ENCODE data around the gene PRRT1.

DNA sequence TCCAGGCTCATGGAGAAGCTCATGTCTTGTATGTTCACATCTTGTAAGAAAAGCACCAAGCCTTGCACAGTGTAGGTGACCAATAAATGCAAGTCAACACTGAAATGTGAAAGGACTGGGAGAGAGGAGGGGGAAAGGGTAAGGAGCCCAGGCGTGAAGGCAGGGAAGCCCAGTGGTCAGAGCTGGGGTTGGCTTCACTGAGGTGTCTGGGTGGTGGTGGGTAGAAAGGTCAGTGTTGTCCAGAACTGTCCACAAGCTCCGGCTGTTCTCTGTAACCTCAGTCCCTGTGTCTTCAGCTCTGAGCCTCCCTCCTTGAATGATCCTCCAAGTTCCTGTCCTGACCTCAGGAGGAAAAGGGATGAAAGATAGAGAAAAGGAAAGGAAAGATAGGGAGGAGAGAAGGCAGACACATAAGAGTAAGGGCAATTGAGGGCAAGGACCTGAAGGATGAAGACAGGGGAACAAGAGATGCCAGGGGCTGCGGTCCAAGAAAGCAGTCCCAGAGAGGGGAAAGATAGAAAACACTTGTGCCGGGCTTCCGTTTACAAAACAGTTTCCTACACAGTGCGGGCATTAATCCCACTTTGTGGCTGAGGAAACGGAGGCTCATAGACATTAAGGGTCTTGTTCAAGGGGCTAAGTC, 40.2 kb downstream of the PRRT1 start:
- TF ChIP-seq SP1 (IDR thresholded peaks at IDR 0.05), result no peak
- no peak for TF ChIP-seq BHLHE40 (IDR thresholded peaks at IDR 0.05; ENCODE audit: borderline replicate concordance)
- no peak for TF ChIP-seq HDGF (IDR thresholded peaks at IDR 0.05; ENCODE audit: borderline replicate concordance)
- TF ChIP-seq, protein P1, sequence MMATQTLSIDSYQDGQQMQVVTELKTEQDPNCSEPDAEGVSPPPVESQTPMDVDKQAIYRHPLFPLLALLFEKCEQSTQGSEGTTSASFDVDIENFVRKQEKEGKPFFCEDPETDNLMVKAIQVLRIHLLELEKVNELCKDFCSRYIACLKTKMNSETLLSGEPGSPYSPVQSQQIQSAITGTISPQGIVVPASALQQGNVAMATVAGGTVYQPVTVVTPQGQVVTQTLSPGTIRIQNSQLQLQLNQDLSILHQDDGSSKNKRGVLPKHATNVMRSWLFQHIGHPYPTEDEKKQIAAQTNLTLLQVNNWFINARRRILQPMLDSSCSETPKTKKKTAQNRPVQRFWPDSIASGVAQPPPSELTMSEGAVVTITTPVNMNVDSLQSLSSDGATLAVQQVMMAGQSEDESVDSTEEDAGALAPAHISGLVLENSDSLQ (IDR thresholded peaks at IDR 0.05), result no peak
- no peak for TF ChIP-seq ZNF384 (IDR thresholded peaks at IDR 0.05)
- no peak for TF ChIP-seq FOXM1 (IDR thresholded peaks at IDR 0.05; ENCODE audit: borderline replicate concordance)
- no peak for TF ChIP-seq L3MBTL2 (conservative IDR thresholded peaks at IDR 0.05)
- no peak for TF ChIP-seq ARNT (IDR thresholded peaks at IDR 0.05)
- no peak for TF ChIP-seq SUZ12 (IDR thresholded peaks at IDR 0.05)
- TF ChIP-seq FOXK2 (IDR thresholded peaks at IDR 0.05), result no peak
- TF ChIP-seq FOXA1 (IDR thresholded peaks at IDR 0.05), result no peak
- TF ChIP-seq TARDBP (IDR thresholded peaks at IDR 0.05), result no peak
- TF ChIP-seq CTBP1 (IDR thresholded peaks at IDR 0.05; ENCODE audit: borderline replicate concordance), result no peak

All from HEK293T (cell line).